HG03469 (cell line): ENCODE measurements around the gene RENBP.

Experiments
- ATAC-seq: cut with Tn5 transposase; IDR thresholded peaks from one replicate; pipeline ENCODE4 v1.9.1; 2021; ENCODE audit warnings: mild to moderate bottlenecking, moderate library complexity, moderate number of reproducible peaks; ENCODE audit not compliant: unreplicated experiment

The RENBP gene

DNA sequence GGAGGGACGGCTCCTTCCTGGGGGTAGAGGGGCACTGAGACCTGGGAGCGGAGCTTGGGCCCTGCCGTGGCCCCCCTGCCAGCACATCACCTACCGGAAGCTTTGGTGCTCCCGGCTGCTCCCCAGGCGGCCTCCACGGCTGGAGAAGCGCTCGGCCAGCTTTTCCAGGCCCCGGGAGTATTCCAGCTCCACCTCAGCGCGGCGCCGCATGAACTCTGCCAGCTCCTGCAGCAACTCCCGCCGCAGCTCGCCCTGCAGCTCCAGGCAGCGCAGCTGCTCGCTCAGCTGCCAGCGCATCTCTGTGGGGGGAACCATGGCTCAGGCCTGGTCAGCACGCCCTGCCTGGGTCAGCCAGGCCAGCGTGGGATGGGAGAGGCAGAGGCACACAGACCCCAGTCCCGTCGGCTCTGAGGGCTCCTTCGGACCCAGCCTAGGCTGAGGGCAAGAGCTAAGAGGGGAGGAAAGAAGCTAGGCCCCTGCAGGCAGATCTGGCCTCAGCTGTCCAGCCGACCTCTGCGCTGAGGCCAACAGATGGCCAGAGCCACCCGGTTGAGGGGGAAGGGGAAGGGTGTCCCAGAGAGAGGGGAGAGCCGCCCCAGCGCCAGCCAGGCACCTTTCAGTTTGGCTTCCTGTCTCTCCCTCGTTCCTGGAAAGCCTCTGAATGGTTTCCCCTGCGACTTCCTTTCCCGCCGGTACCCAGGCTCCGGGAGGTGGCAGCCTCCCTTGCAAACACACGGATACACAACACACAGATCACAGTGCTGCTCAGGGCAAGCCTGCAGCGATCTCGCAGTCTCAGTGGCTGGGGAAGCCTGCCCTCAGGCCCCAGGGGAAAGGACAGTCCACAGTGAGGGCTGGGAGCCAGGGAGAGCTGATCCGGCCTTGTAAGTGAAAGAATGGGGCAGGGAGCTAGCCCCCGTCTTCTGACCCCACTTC, 22.7 kb downstream of the RENBP start:
- ATAC-seq: no peak

DNA sequence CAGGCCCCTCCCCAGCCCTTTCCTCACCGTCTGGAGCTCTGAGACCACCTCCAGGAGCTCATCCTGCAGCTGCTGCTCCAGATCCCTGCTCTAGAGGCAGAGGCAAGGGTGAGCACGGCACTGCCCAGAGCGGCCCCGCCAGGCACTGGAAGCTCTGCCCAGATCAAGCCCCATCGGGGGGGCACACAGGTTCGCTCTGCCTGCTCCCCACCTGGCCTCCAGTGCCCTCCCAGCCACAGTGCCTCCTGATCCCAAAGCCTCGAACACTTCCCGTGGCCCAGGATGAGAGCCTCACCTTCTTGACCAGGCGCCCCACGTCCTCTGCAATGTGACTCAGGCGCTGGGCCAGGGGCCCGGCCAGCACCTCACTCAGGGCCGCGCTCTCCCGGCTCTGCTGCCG, 23.4 kb downstream of the RENBP start:
- ATAC-seq: no peak

DNA sequence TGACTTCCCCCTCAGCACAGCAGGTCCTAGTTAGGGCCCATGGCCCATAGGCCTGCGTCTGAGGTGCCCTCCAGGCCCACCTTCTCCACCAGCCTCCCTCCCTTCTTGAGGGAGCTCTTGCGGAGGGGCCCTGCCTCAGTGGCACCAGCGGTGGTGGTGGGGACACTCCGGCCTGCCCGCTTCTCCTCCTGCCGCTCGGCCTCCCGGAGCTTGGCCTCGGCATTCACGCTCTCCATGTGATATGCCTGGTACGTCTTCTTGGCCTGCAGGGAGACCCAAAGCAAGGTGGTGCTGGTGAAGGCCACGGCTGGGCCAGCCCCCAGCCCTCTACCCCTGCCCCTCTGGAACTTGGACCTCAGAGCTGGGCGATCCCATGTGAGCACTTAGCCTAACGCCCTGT, 23.9 kb downstream of the RENBP start:
- no peak for ATAC-seq

DNA sequence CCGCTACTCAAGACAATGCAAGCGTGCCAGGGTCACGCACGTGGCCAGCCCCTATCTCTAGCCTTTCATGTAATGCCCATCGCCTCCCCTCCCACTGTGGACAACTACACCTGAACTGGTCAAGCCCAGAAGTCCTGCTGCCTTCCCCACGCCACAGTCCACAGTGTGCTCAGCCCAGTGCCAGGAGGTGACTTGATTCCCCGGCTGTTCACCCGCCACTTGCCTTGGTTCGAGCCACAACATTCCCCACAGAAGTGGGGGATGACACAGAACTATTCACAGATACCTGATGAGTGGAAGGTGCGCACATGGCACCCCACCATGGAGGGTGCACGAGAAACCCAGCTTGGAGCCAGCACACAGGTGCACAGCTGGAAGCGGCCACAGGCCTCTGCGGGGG, 25.2 kb downstream of the RENBP start:
- ATAC-seq: no peak

DNA sequence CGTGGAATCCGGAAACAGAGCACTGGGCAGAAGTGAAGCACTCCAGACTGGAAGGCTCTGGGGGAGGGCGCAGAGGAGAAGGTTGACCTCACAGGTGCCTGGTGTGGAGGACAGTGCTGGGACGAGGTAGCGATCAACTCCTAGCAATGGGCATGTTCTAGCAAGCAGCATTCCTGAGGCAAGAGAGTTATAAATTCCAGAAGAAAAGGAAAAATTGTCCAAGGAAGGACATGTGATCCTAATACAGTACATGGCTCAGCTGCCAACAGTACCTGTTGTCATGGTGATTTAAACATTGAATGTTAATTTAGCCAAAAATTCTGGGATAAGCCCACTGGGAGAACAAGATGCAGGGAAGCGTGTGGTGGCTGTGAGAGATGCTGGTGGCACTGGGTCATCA, 26.6 kb downstream of the RENBP start:
- no peak for ATAC-seq

DNA sequence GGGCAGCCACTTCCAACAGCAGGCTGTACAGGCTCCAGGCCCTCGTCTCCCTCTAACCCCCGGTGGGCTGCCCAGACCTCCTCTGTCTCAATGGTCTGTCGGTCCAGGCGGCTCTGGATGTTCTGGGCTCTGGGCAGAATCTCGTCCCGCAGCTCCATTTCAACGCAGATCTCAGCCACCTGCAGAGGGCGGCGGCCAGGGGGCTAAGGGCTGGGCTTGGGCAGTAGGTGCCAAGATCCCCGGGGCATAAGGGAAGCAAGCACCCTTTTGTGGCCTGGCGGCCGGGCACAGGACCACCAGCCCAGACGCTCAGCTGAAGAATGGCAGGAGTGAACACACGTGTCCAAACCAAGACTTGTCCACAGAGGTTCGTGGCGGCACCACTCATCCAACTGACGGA, 30.7 kb downstream of the RENBP start:
- ATAC-seq: no peak

DNA sequence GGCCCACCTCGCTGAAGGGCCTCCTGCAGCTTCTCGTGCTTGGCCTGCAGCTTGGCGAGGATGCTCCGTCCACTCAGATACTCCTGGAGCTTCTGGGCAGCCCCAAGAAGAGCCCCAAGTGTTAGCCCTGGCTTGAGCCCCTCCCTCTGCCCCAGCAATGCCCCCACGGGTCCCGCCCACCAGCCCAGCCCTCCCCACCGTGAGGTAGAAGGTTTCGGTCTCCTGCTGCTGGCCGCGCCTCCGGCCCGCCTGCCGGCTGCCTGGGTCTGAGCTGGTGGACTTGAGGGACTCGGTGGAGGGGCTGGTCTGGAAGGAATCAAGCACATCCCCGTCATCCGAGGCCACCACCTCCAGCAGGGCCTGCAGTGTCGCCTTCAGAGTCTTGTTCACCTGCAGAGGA, 31.2 kb downstream of the RENBP start:
- no peak for ATAC-seq

DNA sequence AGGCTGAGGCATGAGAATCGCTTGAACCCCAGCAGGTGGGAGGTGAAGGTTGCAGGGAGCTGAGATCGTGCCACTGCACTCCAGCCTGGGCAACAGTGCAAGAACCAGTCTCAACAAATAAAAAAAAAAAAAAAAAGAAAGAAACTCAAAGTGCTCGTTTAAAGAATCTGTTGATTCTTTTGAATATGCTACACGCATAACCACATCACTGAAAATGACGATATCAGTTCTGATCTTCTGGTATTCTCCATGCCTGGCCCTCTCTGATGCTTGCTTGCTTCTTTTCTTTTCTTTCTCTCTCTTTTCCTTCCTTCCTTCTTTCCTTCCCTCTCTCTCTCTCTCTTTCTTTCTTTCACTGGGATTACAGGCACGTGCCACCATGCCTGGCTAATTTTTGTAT, 32.6 kb downstream of the RENBP start:
- ATAC-seq: no peak

DNA sequence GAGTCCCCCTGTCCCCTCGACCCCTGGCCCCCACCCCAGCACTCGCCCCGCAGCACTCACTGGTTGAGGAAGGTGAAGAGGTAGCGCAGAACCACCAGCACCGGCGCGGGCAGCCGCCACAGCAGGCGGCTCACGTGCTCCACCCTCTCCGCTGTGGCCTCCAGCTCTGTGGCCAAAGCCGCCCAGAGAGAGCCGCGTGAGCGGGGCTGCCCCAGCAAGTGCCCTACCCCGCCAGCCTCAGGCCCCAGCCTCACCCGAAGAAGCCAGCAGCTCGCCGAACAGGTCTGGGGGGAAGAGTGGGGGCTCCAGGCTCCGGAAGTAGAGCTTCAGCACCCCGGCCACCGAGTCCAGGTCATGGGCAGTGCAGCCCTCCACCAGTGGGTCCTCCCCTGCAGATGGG, 34.0 kb downstream of the RENBP start:
- no peak for ATAC-seq

DNA sequence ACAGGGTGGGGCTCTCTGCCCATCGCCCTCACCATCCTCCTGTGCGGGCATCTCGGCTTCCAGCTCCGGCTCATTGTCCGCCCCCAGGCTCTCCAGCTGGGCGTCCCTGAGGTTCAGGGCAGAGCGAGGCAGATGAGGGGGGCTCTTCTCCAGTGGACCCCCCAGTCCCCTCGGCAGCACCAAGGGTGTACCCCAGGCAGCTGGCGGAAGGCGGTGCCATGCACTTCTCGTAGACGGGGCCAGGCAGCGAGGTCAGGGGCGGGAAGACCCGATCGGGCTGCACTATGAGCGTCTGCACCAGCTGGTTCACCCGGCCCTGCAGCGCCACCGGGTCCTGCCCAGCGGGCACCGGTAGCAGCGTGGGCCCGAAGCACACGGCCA, 34.5 kb downstream of the RENBP start:
- no peak for ATAC-seq

DNA sequence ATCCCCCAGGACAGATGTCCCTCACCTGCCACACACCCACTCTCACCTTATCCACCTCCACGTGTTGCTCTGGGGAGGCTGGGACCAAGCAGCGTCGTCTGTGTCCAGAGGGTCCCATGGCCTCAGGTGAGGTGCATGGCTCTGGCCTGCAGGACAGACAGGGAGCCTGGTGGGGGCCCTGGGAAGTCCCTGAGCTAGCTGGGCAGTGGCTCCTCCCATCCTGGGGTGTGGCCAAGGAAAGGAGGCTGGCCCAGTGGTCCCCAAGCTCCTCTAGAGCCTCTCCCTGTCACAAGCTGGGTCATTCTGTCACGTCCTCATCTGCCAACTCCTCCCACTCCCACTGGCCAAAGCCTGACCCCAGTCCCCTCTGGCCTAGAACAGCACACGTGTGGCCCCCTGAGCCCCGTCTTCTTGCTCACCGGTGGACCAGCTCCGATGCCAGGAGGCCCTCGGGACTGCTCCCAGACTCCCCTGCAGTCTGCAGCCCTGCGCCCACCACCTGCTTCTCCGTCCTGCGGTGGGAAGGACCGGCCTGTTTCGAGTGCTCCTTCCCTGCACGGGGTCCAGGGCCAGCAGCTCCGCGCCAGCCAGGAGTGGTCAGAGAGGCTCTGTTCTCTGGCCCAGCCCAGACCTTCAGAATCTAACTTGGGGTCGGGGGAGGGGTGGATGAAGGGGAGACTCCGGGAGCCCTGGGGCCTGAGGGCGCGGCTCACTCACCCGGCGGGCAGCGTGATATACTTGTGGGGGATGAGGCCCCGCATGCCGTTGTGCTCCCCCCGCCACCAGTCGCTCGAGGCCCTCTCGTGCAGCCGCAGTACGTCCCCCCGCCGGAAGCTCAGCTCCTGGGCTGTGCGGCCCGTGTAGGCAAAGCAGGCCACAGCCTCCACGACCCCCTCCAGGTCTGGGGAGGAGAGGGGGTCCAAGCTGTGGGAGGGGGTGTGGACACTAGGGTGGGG, 35.1 kb downstream of the RENBP start:
- ATAC-seq: no peak

DNA sequence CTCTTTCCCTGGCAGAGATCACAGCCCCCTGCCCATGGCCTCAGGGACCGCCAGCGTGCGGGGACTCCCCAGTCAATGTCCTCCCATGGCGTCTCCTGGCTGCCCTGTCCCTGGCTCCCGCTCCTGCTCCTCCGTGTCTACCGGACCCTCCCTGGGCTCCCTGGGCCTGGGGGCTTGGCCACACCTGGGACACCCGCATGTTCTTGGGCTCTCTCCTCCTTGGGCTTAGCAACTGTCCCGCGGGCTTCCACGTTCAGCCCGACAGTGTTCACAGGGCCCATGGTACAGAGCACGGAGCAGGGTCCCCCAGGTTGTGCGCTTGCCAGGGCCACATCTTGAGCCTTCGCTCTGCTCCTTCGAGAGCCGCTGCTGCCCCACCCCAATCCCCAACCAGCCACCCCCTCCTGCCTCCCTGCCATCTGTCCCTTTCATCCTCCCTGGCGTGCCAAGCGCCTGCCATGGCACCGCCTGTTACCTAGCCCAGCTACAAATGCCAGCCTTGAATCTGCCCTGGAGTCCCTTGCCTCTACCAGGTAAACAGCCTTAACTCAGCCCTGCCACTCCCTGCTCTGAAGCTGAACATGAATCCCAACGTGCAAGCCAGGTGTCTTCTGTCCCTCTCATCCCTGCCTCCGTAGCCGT, 36.1 kb downstream of the RENBP start:
- no peak for ATAC-seq

DNA sequence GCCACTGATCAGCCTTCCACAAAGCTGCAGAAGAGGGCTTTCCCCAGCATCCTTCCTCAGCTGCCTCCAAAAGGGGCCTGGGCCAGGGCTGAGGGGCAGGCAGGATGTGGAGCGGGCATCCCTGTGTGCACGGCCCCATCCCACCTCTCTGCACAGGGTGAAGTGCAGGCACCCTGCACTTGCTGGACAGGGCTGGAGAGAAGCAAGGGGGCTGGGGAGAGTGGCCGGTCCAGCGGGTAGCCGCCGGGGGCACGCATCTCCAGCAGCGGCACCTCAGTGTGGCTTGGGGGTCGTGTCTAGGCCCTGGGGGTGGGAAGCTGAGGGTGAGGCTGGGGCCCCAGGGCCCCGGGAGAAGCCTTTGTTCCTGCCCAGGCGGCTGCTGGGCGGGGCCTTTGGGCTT, 37.0 kb downstream of the RENBP start:
- no peak for ATAC-seq

DNA sequence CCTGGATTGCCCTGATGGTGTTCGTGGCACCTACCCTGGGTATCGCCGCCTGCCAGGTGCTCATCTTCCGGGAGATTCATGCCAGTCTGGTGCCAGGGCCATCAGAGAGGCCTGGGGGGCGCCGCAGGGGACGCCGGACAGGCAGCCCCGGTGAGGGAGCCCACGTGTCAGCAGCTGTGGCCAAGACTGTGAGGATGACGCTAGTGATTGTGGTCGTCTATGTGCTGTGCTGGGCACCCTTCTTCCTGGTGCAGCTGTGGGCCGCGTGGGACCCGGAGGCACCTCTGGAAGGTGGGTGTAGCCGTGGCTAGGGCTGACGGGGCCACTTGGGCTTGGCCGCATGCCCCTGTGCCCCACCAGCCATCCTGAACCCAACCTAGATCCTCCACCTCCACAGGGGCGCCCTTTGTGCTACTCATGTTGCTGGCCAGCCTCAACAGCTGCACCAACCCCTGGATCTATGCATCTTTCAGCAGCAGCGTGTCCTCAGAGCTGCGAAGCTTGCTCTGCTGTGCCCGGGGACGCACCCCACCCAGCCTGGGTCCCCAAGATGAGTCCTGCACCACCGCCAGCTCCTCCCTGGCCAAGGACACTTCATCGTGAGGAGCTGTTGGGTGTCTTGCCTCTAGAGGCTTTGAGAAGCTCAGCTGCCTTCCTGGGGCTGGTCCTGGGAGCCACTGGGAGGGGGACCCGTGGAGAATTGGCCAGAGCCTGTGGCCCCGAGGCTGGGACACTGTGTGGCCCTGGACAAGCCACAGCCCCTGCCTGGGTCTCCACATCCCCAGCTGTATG, 38.1 kb downstream of the RENBP start:
- no peak for ATAC-seq

DNA sequence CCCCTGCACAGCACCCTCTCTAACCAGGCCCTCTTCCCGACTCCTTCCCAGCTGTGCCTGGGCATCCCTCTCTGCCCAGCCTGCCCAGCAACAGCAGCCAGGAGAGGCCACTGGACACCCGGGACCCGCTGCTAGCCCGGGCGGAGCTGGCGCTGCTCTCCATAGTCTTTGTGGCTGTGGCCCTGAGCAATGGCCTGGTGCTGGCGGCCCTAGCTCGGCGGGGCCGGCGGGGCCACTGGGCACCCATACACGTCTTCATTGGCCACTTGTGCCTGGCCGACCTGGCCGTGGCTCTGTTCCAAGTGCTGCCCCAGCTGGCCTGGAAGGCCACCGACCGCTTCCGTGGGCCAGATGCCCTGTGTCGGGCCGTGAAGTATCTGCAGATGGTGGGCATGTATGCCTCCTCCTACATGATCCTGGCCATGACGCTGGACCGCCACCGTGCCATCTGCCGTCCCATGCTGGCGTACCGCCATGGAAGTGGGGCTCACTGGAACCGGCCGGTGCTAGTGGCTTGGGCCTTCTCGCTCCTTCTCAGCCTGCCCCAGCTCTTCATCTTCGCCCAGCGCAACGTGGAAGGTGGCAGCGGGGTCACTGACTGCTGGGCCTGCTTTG, 38.9 kb downstream of the RENBP start:
- ATAC-seq: no peak

DNA sequence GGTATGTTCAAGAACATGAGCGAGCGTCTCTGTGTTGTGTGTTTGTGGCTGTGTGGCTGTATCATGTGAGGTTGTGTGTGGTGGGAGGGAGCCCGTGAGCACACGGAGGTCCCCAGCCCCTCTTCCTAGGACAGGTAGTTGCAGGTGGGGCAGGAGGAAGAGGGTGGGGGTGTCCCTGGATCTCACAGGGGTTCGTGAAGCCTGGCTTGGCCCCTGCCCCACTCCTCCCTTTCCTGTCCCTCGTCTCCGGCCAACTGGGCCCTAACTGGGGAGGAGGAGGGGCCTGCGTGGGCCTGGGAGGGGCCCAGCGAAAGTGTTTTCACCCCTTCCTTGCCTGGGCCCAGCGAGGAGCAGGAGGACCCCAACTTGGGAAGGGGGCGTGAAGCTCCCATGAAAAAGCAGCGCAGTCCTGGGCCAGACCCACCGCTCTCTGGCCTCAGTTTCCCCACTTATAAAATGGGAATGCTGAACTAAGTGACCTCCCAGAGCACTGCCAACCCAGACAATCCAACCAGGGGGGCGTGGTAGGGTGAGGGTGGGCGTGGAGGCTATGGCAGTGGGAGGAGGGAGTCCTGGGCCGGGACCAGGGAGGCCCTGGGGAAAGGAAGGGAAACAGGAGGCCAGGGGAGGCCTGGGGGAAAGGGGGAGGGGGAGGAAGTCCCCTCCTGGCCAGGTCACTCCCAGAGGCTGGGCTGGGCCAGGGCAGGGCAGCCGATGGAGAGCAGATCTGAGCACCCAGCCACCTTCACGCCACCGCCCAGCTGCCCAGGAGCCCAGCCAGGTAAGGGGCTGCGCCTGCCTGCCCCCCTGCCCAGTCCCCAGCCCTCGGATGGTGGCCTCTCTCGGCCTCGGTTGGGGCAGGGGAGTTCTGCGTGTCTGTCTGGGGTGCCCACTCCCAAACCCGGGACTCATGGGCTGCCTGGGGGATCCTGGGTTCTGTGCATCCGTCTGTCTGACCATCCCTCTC, 40.2 kb downstream of the RENBP start, which contains the start of gene AVPR2:
AVPR2 (plus strand) TSS at position 683 of the 967 bp plus-strand sequence. CDS start 473 bp downstream, outside the sequence.
- ATAC-seq: no peak

DNA sequence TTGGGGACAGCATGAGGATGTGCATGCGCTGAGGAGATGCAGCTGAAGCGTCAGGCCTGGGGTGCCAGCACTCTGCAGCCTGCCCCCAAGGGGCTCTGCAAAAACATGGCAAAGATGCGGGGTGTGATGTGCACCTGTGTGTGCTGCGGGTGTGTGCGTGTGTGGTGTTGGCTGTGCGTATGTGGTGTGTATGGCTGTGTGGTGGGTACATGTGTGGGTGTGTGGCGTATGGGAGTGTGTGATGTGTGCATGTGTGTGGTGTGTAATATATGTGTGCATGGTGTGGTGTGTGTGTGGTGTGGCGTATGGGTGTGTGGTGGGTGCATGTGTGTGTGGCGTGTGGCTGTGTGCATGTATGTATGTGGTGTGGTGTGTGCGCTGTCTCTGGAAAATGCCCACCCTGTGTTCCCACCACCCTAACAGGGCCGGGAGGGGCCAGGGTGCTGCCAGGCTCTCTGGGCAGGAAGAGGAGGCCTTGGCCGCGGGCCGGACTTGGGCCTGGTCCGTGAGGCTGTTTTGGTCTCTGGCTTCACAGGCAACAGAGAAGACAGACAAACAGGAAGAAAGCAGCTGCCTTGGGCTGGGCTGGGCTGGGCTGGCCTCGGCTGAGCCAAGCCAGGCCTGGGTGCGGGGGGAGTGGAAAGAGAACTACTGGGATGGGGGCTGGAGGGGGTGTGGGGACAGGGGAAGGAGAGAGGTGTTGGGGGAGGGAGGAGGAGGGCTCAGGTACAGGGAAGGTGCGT, 41.0 kb downstream of the RENBP start:
- no peak for ATAC-seq

DNA sequence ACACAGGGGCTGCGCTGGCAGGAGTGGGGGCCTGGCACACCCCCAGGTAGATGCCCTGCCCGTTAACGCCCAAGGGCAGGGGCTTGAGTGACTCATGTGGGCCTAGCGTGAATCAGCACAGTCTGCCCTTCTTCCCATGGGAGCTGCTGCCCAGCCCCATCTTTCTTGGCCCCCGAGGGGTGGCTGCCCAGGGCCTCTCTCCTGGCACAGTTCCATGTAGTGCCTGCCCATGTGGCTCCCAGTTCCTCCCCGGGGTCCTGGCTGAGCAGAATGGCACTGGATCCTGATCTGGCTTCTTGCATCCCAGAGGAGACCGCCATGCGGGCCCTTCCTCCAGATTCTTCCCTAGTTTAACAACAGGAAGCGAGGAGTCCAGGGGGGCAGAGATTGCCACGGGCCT, 42.1 kb downstream of the RENBP start:
- no peak for ATAC-seq
